Naive thymus-derived CD4-positive, alpha-beta T cell (primary cell): ENCODE results near the gene ITK. TPM values are rescaled to one million over a fixed set of nuclear protein-coding genes. Genes with fewer than 3 reads are reported as not detected.

Experiments used
- ATAC-seq: fragments of 150-1000 bp; cut with Tn5 transposase; 2 replicates; pipeline ENCODE4 v1.10.0; 2021; ENCODE audit warnings: mild to moderate bottlenecking, moderate library complexity
- CTCF ChIA-PET: fragments of 350-600 bp; sonication (Branson Sonifier 250); formaldehyde crosslinking; loops from one replicate; lab custom pipeline; 2021; ENCODE audit warnings: antibody characterized with exemption; lab: Charles Lee
- POLR2A ChIA-PET: fragments of 350-600 bp; sonication (Branson Sonifier 250); formaldehyde crosslinking; loops from one replicate; lab custom pipeline; 2021; ENCODE audit warnings: antibody characterized with exemption, inconsistent platforms; lab: Charles Lee
- DNase-seq, 9 donors: peaks; one replicate each; pipeline versions ENCODE4 v3.0.0 to v3.0.0-alpha.2; 2020 to 2022; ENCODE audit warnings: mixed read lengths in 1 of 9
- H3K27ac ChIP-seq: one replicate; pipeline ENCODE4 v1.7.0; 2013; ENCODE audit warnings: mild to moderate bottlenecking, low read depth, low read length, moderate library complexity
- H3K27me3 ChIP-seq, 2 donors: one replicate each; pipeline ENCODE4 v1.7.0; 2013; ENCODE audit warnings: low read length in 2 of 2, mild to moderate bottlenecking in 2 of 2, moderate library complexity in 2 of 2; ENCODE audit not compliant: control insufficient read depth in 2 of 2, insufficient read depth in 2 of 2
- H3K36me3 ChIP-seq, 3 experiments: 1 replicate in 2 of 3; 2 replicates in 1 of 3; pipeline ENCODE4 v1.7.0; 2013; ENCODE audit warnings: low read length in 3 of 3, mild to moderate bottlenecking in 3 of 3, moderate library complexity in 1 of 3; ENCODE audit not compliant: insufficient read depth in 3 of 3, control insufficient read depth in 2 of 3
- H3K4me1 ChIP-seq, 2 donors: one replicate each; pipeline ENCODE4 v1.7.0; 2013; ENCODE audit warnings: low read length in 2 of 2, mild to moderate bottlenecking in 2 of 2, moderate library complexity in 1 of 2; ENCODE audit not compliant: control insufficient read depth in 2 of 2, insufficient read depth in 2 of 2
- H3K4me3 ChIP-seq: 2 replicates; pipeline ENCODE4 v1.7.0; 2013; ENCODE audit warnings: mild to moderate bottlenecking, low read length
- H3K9me3 ChIP-seq, 3 experiments: 1 replicate in 2 of 3; 2 replicates in 1 of 3; pipeline ENCODE4 v1.7.0; 2013; ENCODE audit warnings: low read length in 3 of 3; ENCODE audit not compliant: control insufficient read depth in 2 of 3
- H3K27ac Mint-ChIP-seq, 9 donors: one replicate each; pipeline ENCODE4 v1.8.0; 2020 to 2022; ENCODE audit warnings: mixed read lengths in 9 of 9, mild to moderate bottlenecking in 8 of 9, moderate library complexity in 5 of 9, inconsistent platforms in 2 of 9
- H3K27me3 Mint-ChIP-seq, 5 donors: one replicate each; pipeline ENCODE4 v1.8.0; 2021 to 2022; ENCODE audit warnings: mixed read lengths in 5 of 5, mild to moderate bottlenecking in 1 of 5
- H3K36me3 Mint-ChIP-seq, 5 donors: one replicate each; pipeline ENCODE4 v1.8.0; 2020 to 2022; ENCODE audit warnings: mixed read lengths in 5 of 5, mild to moderate bottlenecking in 3 of 5, inconsistent platforms in 1 of 5
- H3K4me1 Mint-ChIP-seq, 7 donors: one replicate each; pipeline ENCODE4 v1.8.0; 2020 to 2022; ENCODE audit warnings: mixed read lengths in 7 of 7, mild to moderate bottlenecking in 3 of 7, inconsistent platforms in 1 of 7
- H3K4me3 Mint-ChIP-seq, 10 donors: one replicate each; pipeline ENCODE4 v1.8.0; 2020 to 2022; ENCODE audit warnings: mild to moderate bottlenecking in 10 of 10, mixed read lengths in 10 of 10, moderate library complexity in 6 of 10, inconsistent platforms in 2 of 10
- H3K9me3 Mint-ChIP-seq, 11 donors: one replicate each; pipeline ENCODE4 v1.8.0; 2020 to 2022; ENCODE audit warnings: mixed read lengths in 11 of 11, mild to moderate bottlenecking in 4 of 11, inconsistent platforms in 1 of 11, moderate library complexity in 1 of 11
- intact Hi-C, 2 donors: fragments of 100-400 bp; cut with micrococcal nuclease; formaldehyde crosslinking; loops; one replicate each; pipeline ENCODE4 v1.15.1; 2023
- polyA plus RNA-seq, 2 donors: library from polyadenylated mRNA; unstranded; fragments of 300-500 nt; fragmentation: Illumina TruSeq; gene quantifications; one replicate each; pipeline ENCODE4 v1.2.3, GENCODE V29; 2021
- total RNA-seq, 6 experiments: library from RNA in 5 of 6; stranded (reverse) in 5 of 6; gene quantifications; 1 replicate in 5 of 6; 2 replicates in 1 of 6; pipeline ENCODE4 v1.2.3 and lab custom pipeline; 2021 to 2026

The ITK gene
- total and polyA plus RNA-seq, 7 experiments from 2014 or later, result 183 to 481 (median 294) TPM

- Histone ChIP-seq H3K27me3 (no peaks in the 10 kb centered on the region), H3K36me3 (no peaks in the 10 kb centered on the region), H3K9me3 (no peaks in the 10 kb centered on the region), H3K4me1 (peaks cover 43 to 44% of the 10 kb centered on the region in 2 donors), H3K4me3 (peak overlapping the region; percentile 7), H3K27ac (peak overlapping the region; percentile 67)
- H3K9me3 Mint-ChIP-seq, result peaks cover 0 to 1% (median 0%) of the 10 kb centered on the region in 11 donors
- H3K36me3 Mint-ChIP-seq, result peaks cover 0 to 9% (median 0%) of the 10 kb centered on the region in 5 donors
- H3K4me3 Mint-ChIP-seq, result peak overlapping the region in 9 of 10 donors; percentile 42 to 76 (median 55)
- peaks cover 34 to 78% (median 70%) of the 10 kb centered on the region in 7 donors for H3K4me1 Mint-ChIP-seq
- ChIA-PET CTCF (no interaction called here), POLR2A (interaction anchor here (0.7 to 1.0 kb wide), 2 partner anchors 9 to 21 kb away, joined by 3 read pairs; partner anchors contain the start of gene ITK)
- peak overlapping the region; percentile 68 to 84 (median 79) for H3K27ac Mint-ChIP-seq
- intact Hi-C loops, result loop anchor here (1.0 to 5.0 kb wide), 5 partner anchors 8 to 33 kb away; partner anchors contain the start of gene ITK (in 1 of the 2)
- DNase-seq, result peak in 7 of 9 donors; percentile 31 to 76 (median 58)
- ATAC-seq, result peak; percentile 84
- H3K27me3 Mint-ChIP-seq, result no peaks in the 10 kb centered on the region
Measured at GRCh38 chr5:157159209-157159751, 21.4 kb upstream of the ITK start.

- ChIA-PET CTCF (no interaction called here), POLR2A (interaction anchor here (0.7 to 1.0 kb wide), 2 partner anchors 10 to 21 kb away, joined by 3 read pairs; partner anchors contain the start of gene ITK)
- Histone ChIP-seq H3K4me1 (peaks cover 40% of the 10 kb centered on the region in 2 donors), H3K36me3 (no peaks in the 10 kb centered on the region), H3K4me3 (peak overlapping the region; percentile 7), H3K27me3 (no peaks in the 10 kb centered on the region), H3K27ac (peak overlapping the region; percentile 67), H3K9me3 (no peaks in the 10 kb centered on the region)
- H3K27me3 Mint-ChIP-seq, result no peaks in the 10 kb centered on the region
- ATAC-seq, result peak; percentile 52
- peak in 1 of 9 donors; percentile 55 for DNase-seq
- H3K9me3 Mint-ChIP-seq, result peaks cover 0 to 1% (median 0%) of the 10 kb centered on the region in 11 donors
- peak overlapping the region; percentile 13 to 76 (median 56) for H3K4me3 Mint-ChIP-seq
- intact Hi-C loops, result no loop called here
- peaks cover 0 to 9% (median 0%) of the 10 kb centered on the region in 5 donors for H3K36me3 Mint-ChIP-seq
- H3K4me1 Mint-ChIP-seq, result peaks cover 30 to 71% (median 65%) of the 10 kb centered on the region in 7 donors
- peak overlapping the region; percentile 68 to 84 (median 79) for H3K27ac Mint-ChIP-seq
Measured at GRCh38 chr5:157160001-157160400, 20.6 kb upstream of the ITK start.

GRCh38 chr5:157161996-157162395 is 18.6 kb upstream of the ITK start:
- Histone ChIP-seq H3K27ac (no peak overlapping the region), H3K4me3 (no peak overlapping the region), H3K27me3 (no peaks in the 10 kb centered on the region), H3K9me3 (no peaks in the 10 kb centered on the region), H3K36me3 (no peaks in the 10 kb centered on the region), H3K4me1 (peaks cover 37 to 39% of the 10 kb centered on the region in 2 donors)
- peaks cover 33 to 69% (median 64%) of the 10 kb centered on the region in 7 donors for H3K4me1 Mint-ChIP-seq
- DNase-seq, result no peak
- intact Hi-C loops, result no loop called here
- ATAC-seq, result no peak
- POLR2A ChIA-PET, result interaction anchor here (1.1 to 2.2 kb wide), 5 partner anchors 10 to 91 kb away, joined by 3 to 8 read pairs (median 4); partner anchors contain the start of gene ITK
- CTCF ChIA-PET, result interaction anchor here (1.4 kb wide), 1 partner anchor 13 kb away, joined by 4 read pairs; no protein-coding TSS in a partner anchor
- peaks cover 0 to 5% (median 0%) of the 10 kb centered on the region in 5 donors for H3K36me3 Mint-ChIP-seq
- H3K9me3 Mint-ChIP-seq, result peaks cover 0 to under 1% (median 0%) of the 10 kb centered on the region in 11 donors
- no peak overlapping the region for H3K27ac Mint-ChIP-seq
- H3K27me3 Mint-ChIP-seq, result no peaks in the 10 kb centered on the region
- no peak overlapping the region for H3K4me3 Mint-ChIP-seq

GRCh38 chr5:157162919-157163510 is 17.6 kb upstream of the ITK start:
- ChIA-PET POLR2A (interaction anchor here (0.6 to 2.2 kb wide), 6 partner anchors 9 to 42 kb away, joined by 3 to 8 read pairs (median 4); partner anchors contain the start of gene ITK), CTCF (interaction anchor here (0.6 to 1.4 kb wide), 2 partner anchors 14 to 149 kb away, joined by 3 to 4 read pairs; no protein-coding TSS in a partner anchor)
- peaks cover 41 to 42% of the 10 kb centered on the region in 2 donors for H3K4me1 ChIP-seq
- ATAC-seq (no peak), DNase-seq (no peak)
- H3K4me3 Mint-ChIP-seq, result no peak overlapping the region
- peaks cover 32 to 69% (median 64%) of the 10 kb centered on the region in 7 donors for H3K4me1 Mint-ChIP-seq
- H3K9me3 ChIP-seq, result no peaks in the 10 kb centered on the region
- intact Hi-C loops, result no loop called here
- H3K36me3 Mint-ChIP-seq, result peaks cover 0 to 5% (median 0%) of the 10 kb centered on the region in 5 donors
- no peaks in the 10 kb centered on the region for H3K27me3 Mint-ChIP-seq
- H3K27ac Mint-ChIP-seq, result peak overlapping the region in 1 of 9 donors; percentile 52
- no peak overlapping the region for H3K4me3 ChIP-seq
- no peaks in the 10 kb centered on the region for H3K9me3 Mint-ChIP-seq
- H3K27ac ChIP-seq, result no peak overlapping the region
- H3K36me3 ChIP-seq, result no peaks in the 10 kb centered on the region
- H3K27me3 ChIP-seq, result no peaks in the 10 kb centered on the region

- no peak overlapping the region for H3K27ac ChIP-seq
- Mint-ChIP-seq H3K4me1 (peaks cover 28 to 70% (median 64%) of the 10 kb centered on the region in 7 donors), H3K4me3 (no peak overlapping the region), H3K36me3 (peaks cover 0 to 5% (median 0%) of the 10 kb centered on the region in 5 donors), H3K27me3 (no peaks in the 10 kb centered on the region), H3K9me3 (peaks cover 0 to 3% (median 0%) of the 10 kb centered on the region in 11 donors), H3K27ac (peak overlapping the region in 2 of 9 donors; percentile 15 to 42)
- ChIA-PET CTCF (no interaction called here), POLR2A (interaction anchor here (0.9 to 1.8 kb wide), 3 partner anchors 52 to 119 kb away, joined by 3 to 4 read pairs (median 4); no protein-coding TSS in a partner anchor)
- H3K36me3 ChIP-seq, result no peaks in the 10 kb centered on the region
- no peaks in the 10 kb centered on the region for H3K27me3 ChIP-seq
- intact Hi-C loops, result no loop called here
- peaks cover 26 to 27% of the 10 kb centered on the region in 2 donors for H3K4me1 ChIP-seq
- H3K9me3 ChIP-seq, result no peaks in the 10 kb centered on the region
- DNase-seq (no peak), ATAC-seq (no peak)
- H3K4me3 ChIP-seq, result no peak overlapping the region
Measured at GRCh38 chr5:157164521-157164920, 16.1 kb upstream of the ITK start.

- H3K4me3 Mint-ChIP-seq, result no peak overlapping the region
- intact Hi-C loops, result no loop called here
- H3K4me1 Mint-ChIP-seq, result peaks cover 24 to 68% (median 62%) of the 10 kb centered on the region in 7 donors
- CTCF ChIA-PET, result no interaction called here
- H3K27me3 Mint-ChIP-seq, result no peaks in the 10 kb centered on the region
- H3K36me3 ChIP-seq, result no peaks in the 10 kb centered on the region
- H3K36me3 Mint-ChIP-seq, result peaks cover 0 to 5% (median 0%) of the 10 kb centered on the region in 5 donors
- no peaks in the 10 kb centered on the region for H3K9me3 ChIP-seq
- H3K4me3 ChIP-seq, result no peak overlapping the region
- POLR2A ChIA-PET, result interaction anchor here (0.7 to 2.7 kb wide), 8 partner anchors 10 to 118 kb away, joined by 3 to 18 read pairs (median 4); partner anchors contain the start of gene MED7
- H3K9me3 Mint-ChIP-seq, result peaks cover 0 to 8% (median 2%) of the 10 kb centered on the region in 11 donors
- ATAC-seq (no peak), DNase-seq (no peak)
- H3K27ac ChIP-seq, result no peak overlapping the region
- H3K27me3 ChIP-seq, result no peaks in the 10 kb centered on the region
- peaks cover 18 to 20% of the 10 kb centered on the region in 2 donors for H3K4me1 ChIP-seq
- H3K27ac Mint-ChIP-seq, result peak overlapping the region in 2 of 9 donors; percentile 92 to 93
Measured at GRCh38 chr5:157165261-157165660, 15.4 kb upstream of the ITK start.
